HCT116 (cell line): ENCODE results near the gene TAF11.

Source experiments
- TF ChIP-seq, protein P1 (sequence below): IDR thresholded peaks from 2 replicates; pipeline ENCODE4 v1.6.1; 2011; ENCODE audit warnings: mild to moderate bottlenecking, low read length, moderate library complexity; ENCODE audit not compliant: insufficient replicate concordance; ENCODE audit errors: extremely low read depth
- TF ChIP-seq, protein P2 (sequence below), 3 experiments: fragments of 200-600 bp in 1 of 3; sonication (generic) in 1 of 3; IDR thresholded peaks in 2 of 3; conservative IDR thresholded peaks in 1 of 3; 2 replicates each; pipeline ENCODE4 v1.5.1; 2012 to 2017; ENCODE audit warnings: low read depth in 2 of 3, low read length in 2 of 3, antibody characterized with exemption in 1 of 3, borderline replicate concordance in 1 of 3, control low read depth in 1 of 3, mild to moderate bottlenecking in 1 of 3, mixed read lengths in 1 of 3, mixed run types in 1 of 3, moderate library complexity in 1 of 3; ENCODE audit not compliant: insufficient read depth in 1 of 3

DNA sequence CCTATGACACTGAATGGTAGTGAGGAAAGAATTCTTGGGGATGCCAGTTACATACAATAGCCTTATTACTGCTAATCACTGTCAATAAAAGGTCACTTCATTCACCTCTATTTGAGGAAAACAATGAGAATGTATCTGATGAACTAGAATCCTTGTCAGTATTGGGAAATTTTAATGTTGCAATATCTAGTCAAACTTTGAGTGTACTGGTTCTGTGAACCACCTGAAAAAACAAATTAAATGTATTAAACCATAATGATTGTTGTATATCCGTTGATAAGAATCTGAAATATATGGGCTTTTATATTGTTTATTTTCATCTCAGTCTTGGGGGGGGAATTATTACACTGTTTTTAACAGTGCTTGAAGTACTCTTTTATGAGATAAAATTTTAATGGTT is 10.6 kb downstream of the TAF11 start:
- TF ChIP-seq, protein P1, sequence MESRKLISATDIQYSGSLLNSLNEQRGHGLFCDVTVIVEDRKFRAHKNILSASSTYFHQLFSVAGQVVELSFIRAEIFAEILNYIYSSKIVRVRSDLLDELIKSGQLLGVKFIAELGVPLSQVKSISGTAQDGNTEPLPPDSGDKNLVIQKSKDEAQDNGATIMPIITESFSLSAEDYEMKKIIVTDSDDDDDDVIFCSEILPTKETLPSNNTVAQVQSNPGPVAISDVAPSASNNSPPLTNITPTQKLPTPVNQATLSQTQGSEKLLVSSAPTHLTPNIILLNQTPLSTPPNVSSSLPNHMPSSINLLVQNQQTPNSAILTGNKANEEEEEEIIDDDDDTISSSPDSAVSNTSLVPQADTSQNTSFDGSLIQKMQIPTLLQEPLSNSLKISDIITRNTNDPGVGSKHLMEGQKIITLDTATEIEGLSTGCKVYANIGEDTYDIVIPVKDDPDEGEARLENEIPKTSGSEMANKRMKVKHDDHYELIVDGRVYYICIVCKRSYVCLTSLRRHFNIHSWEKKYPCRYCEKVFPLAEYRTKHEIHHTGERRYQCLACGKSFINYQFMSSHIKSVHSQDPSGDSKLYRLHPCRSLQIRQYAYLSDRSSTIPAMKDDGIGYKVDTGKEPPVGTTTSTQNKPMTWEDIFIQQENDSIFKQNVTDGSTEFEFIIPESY, result no peak
- TF ChIP-seq, protein P2, sequence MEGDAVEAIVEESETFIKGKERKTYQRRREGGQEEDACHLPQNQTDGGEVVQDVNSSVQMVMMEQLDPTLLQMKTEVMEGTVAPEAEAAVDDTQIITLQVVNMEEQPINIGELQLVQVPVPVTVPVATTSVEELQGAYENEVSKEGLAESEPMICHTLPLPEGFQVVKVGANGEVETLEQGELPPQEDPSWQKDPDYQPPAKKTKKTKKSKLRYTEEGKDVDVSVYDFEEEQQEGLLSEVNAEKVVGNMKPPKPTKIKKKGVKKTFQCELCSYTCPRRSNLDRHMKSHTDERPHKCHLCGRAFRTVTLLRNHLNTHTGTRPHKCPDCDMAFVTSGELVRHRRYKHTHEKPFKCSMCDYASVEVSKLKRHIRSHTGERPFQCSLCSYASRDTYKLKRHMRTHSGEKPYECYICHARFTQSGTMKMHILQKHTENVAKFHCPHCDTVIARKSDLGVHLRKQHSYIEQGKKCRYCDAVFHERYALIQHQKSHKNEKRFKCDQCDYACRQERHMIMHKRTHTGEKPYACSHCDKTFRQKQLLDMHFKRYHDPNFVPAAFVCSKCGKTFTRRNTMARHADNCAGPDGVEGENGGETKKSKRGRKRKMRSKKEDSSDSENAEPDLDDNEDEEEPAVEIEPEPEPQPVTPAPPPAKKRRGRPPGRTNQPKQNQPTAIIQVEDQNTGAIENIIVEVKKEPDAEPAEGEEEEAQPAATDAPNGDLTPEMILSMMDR (IDR thresholded peaks at IDR 0.05 in 2 of 3, conservative IDR thresholded peaks at IDR 0.05 in 1 of 3; ENCODE audit: borderline replicate concordance in 1 of 3, insufficient read depth in 1 of 3, low read depth in 2 of 3, low read length in 2 of 3), result no peak
